A204.1 (cell line): Measurements from ENCODE around the gene NFKBIE.
"Not testable (repeated sequence)": the region's sequence is repeated elsewhere in the genome, so short reads cannot be mapped to it uniquely, and the experiment has no call there.

ENCODE experiments used
- FAIRE-seq: peaks from 2 replicates; lab custom pipeline; 2012; peaks lifted over from hg19 to GRCh38; lab: Jason Lieb, UNC

NFKBIE gene, protein sequence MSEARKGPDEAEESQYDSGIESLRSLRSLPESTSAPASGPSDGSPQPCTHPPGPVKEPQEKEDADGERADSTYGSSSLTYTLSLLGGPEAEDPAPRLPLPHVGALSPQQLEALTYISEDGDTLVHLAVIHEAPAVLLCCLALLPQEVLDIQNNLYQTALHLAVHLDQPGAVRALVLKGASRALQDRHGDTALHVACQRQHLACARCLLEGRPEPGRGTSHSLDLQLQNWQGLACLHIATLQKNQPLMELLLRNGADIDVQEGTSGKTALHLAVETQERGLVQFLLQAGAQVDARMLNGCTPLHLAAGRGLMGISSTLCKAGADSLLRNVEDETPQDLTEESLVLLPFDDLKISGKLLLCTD

DNA sequence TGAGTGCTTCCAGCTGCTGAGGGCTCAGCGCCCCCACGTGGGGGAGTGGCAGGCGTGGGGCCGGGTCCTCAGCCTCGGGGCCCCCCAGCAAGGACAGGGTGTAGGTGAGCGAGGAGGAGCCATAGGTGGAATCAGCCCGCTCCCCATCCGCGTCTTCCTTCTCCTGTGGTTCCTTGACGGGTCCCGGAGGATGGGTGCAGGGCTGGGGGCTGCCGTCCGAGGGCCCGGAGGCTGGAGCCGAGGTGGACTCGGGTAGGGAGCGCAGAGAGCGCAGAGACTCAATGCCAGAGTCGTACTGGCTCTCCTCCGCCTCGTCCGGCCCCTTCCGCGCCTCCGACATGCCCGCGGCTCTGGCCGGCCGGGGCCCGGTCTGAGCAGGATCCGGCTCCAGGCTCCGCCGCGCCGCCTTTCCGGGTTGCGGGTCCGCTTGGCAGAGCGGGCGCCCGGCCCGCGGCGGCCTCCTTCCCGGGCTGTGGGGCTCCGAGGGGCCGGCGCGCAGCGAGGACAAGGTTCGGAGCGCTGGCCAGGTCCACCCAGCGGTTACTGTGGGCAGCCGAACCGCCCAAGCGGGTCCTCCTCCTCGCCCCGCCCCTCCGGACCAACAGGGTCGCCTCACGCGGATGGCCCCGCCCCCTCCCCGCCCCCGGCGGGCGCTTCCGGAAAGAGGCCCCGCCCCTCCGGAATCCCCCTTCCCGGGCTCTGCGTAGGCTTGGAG is at the start of gene NFKBIE:
Gene NFKBIE, minus strand, starts transcription at position 545 of the 715 bp plus-strand sequence. Its CDS starts 205 bp downstream, at position 340.
- no peak for FAIRE-seq

DNA sequence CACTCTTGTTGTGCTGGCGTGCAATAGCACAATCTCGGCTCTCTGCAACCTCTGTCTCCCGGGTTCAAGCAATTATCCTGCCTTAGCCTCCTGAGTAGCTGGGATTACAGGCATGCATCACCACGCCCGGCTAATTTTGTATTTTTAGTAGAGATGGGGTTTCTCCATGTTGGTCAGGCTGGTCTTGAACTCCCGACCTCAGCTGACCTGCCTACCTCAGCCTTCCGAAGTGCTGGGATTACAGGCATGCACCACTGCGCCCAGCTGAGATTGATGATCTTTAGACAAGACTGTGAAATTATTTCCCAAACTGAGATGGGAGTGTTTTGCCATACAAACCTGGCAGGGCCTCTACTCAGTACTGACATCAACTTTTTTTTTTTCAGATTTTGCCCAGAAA is 49.3 kb upstream of the NFKBIE start:
- FAIRE-seq: not testable (repeated sequence)

DNA sequence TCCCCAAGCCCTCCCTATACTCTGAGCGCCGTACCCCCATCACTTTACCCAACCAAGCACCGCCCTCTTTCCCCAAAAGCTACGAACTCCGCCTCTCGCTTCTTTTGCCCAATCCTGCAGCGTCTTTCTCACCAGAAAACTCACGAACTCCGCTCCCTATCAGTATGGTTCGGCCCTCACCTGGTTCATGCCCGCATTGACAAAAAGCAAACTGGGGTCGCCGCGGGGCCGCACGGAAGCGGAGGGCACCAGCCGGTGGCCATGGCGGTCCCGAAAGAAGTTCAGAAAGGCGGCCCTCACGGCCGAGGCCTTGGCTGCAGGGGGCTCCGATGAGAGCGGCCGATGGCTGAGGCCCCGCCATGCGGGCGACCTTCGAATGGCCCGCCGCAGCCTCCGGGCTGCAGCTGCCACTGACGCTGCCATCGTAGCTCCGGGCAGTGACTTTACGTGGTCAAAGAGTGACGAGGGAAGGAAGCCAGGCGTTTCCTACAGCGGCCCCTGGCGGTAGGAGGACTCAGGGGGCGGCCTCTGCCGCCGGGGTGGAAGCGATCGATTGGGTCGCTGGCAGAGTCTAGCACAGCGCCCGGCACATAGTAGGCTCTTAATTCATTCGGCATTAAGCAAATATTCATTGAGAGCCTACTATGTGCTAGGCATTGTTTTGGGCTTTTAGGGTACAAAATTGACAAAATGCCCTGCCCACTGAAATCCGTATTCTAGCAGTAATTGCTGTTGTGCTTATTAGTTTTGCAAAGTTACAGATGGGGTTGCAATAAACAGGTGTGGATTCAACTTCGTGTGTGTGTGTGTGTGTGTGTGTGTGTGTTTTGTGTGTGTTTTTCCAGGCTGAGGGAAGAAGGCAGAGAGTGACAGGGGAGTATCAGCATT is 47.8 kb upstream of the NFKBIE start, which contains the start of gene AARS2:
Gene AARS2, minus strand, starts transcription at position 447 of the 888 bp plus-strand sequence. Its CDS starts 24 bp downstream, at position 423.
- FAIRE-seq: no peak

DNA sequence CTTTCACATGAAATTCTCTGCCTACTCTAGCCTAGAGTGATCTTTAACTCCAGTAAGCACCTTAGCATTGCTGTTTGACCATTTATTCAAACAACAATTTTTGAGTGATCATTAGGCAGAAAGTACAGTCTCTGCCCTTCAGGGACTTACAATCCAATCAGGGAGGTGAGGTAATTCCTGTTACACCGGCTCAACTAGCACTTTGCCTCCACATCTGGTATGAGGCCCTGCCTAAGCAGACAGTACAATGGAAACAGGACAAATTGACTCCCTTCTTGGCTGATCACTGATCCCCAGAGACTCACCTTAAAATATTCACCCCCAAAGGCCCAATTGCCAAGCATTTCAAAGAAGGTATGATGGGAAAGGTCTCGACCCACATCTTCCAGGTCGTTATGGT is 46.4 kb upstream of the NFKBIE start:
- FAIRE-seq: no peak

DNA sequence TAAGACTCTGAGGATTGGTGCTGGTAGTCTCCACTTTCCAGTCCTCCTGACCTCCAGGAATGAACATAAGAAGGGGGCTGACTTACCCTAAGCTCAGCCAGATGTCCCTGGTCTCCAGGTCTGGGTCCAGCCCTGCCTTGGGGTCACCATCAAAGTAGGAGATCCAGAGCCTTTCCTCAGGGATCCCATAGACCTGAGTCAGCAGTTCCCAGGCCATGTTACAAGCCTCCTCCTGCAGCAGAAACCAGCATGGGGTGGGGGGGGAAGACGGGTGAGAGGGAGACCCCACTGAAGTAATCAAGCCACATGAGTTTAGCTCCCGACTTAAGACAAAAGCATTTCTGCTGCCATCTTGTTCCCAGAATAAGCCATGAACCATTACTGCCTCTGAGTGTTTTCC is 46.0 kb upstream of the NFKBIE start:
- FAIRE-seq: no peak

DNA sequence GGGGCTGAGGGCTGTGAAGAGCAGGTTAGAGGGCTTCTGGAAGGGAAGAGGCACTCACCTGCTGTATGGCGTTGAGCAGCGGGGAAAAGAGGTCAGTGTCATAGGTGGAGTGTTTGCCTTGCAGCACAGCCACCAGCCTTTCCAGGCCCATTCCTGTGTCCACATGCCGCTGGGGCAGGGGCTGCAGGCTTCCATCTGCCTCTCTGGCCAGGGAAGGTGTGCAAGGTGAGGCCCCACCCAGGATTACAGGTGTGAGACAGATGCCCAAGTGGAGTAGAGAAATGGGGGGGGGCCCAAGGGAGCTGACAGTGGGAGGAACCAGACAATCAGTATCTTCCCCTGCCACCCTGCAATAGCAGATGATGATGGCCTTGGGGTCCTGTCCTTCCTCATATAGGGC is 44.9 kb upstream of the NFKBIE start:
- no peak for FAIRE-seq

DNA sequence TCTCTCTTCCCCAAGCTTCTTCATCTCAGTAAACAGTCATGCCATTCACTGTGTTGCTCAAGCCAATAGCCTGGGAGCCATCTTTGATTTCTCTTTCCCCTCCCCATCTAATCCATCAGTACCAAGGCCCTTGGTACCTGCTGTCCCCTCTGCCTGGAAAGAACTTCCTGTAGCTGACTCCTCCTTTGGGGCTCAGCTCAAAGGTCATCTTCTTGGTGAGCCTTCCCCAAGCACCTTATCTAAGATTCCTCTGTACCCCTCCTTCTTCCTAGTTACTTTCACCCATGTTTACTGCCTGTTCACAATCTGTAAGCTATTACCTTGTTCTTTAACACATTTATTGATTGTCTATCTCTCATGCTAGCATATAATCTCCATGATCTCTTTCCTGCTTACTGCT is 44.3 kb upstream of the NFKBIE start:
- no peak for FAIRE-seq

DNA sequence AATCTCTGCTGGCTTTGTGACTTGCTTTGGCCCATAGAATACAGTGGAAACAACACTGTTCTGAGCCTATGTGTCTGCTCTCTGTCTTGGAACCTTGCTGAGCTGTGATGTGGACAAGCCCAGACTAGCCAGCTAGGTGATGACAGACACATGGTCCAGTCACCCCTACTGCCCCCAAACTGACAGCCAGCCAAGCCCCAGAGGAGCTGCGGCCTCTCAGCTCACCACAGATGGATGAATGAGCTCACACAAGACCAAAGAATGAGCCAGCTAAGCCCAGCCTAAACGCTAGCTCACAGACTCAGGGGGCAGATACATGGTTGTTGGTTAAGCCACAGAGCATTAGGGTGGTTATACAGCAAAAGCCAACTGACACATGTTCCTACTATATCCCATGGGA is 43.7 kb upstream of the NFKBIE start:
- no peak for FAIRE-seq

DNA sequence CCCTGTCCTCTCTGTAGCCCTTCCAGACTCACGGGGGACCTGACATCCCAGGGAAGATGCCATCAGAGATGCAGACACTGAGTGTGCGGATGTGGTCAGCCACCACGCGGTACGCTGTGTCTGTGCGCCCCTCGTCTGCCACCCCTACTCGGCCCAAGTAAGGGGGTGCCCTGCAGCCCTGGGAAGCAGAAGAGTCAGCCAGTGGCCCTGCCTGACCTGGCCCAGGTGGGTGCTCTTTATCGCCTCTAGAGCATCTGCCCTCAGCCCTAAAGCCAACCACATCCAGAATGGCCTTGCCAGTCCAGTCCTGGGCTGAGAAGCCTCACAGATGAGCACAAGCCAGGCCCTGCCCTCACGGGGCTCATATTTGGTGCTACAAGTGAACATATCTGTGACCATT is 41.9 kb upstream of the NFKBIE start:
- no peak for FAIRE-seq

DNA sequence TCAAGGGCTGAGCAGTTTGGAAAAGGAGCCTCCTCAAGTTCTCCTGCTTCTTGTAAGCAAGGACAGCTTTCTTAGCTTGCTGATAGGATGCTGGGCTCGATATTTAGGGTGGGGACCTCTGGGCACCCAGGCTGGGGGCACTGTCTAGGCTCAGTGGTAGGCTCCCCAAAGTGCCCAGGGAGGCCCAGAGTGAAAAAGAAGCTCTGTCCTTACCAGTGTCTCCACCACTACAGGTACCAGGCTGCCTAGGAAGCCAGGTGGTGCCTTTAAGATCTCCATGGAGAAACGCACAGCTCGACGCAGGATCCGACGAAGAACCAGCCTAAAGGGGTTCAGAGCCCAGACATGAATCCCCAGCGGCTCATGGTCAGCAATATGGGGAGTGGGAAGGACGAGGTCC is 41.4 kb upstream of the NFKBIE start:
- no peak for FAIRE-seq

DNA sequence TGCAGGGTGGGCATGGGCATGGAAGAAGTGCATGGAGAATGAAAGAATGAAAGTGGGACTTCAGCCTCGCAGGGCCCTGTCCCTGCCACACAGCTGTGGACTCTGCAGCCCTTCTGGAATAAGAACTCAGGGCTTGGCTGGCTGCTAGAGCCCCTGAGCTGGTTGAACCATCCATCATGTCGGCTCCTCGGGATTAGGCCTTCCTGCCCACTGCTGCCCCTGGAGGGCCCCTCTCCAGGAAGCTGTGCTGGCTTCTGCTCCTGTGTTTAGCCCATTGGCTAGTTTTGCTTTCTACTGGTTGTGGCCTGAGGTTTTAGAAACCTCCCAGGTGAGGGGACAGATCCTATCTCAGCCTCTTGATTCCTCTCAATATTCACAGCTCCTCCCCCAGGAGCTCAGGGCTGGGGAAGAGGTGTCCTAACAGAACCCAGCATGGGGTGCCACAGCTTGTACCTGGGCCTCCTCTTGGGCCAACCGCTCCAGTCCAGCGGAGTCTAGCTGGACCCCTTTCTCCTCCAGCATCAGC is 39.9 kb upstream of the NFKBIE start:
- FAIRE-seq: no peak

DNA sequence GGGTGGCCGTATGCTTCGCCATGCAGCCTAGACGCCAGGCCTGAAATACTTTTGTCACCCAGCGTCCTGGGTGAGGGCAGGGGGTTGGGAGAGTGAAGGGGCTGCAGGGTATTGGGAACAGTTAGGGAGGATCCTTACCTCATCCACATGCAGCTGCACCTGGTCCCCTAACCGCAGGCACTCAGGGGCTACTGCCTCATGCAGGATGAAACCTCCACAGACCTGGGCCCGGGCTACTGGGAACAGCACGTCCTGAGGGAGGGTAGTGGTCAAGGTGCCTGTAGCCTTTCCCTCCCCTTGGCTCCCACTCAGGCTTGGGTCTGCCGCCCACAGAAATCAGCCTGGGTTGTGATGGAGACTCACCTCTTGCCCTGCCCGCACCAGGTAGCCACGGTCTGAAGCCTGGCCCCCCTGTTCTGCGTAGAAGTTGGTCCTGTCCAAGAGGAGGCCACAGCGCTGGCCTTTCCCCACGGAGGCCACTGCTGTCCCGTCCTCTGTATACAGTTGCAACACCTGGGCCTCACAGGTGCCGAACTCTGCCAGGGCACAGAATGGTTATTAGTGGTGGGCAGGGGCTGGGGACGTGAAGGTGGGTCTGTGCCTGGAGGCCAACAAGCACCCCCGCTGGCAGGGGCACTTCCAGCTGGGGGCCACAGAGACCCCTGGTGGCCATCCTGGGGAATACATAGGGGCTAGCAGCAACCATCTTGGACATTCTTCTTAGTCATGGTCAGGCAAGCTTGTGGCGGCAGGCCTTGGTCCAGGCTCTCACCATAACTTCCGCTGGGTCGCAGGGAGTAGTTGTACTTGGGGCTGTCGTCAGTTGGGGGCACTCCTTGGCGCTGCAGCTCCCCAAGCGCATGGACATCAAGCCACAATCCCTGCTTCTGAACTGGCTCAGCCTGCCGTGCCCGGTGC is 39.2 kb upstream of the NFKBIE start:
- FAIRE-seq: no peak

DNA sequence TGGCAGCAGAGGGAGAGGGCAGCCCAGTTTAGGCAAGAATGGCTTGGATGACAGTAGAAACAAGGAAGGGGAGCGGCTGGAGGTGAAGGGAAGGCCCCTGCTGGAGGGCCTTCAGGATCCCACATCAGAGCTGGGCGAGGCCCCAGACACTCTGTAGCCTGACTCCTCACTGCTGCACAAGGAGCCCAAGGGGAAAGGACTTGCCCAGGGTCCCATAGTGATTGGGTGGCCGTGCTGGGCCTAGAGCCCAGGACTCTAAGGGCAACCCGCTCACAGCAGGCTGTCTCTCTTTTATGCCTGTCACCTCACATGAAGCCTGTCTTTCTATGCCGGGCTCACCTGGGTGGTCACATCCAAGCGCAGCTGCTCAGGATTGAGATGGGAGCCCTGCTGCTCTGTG is 38.5 kb upstream of the NFKBIE start:
- no peak for FAIRE-seq

DNA sequence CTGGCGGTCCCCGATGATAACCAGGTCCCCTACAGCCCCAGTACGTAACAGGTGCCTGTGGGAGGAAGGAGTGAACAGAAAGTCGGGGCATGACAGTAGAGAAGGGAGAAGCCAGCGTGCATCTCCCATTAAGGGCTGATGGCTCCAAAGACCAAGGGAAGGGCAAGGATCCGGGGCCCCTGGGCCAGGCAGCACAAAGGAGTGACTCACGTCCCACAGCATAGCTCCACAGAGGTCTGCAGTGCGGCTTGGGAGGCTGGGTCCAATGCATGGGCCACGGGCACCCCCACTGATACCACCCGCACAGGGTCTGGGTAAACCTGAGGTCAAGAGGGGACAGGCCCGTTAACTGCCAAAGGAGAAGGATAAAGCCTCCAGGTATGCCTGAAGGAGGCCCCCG is 37.5 kb upstream of the NFKBIE start:
- no peak for FAIRE-seq

DNA sequence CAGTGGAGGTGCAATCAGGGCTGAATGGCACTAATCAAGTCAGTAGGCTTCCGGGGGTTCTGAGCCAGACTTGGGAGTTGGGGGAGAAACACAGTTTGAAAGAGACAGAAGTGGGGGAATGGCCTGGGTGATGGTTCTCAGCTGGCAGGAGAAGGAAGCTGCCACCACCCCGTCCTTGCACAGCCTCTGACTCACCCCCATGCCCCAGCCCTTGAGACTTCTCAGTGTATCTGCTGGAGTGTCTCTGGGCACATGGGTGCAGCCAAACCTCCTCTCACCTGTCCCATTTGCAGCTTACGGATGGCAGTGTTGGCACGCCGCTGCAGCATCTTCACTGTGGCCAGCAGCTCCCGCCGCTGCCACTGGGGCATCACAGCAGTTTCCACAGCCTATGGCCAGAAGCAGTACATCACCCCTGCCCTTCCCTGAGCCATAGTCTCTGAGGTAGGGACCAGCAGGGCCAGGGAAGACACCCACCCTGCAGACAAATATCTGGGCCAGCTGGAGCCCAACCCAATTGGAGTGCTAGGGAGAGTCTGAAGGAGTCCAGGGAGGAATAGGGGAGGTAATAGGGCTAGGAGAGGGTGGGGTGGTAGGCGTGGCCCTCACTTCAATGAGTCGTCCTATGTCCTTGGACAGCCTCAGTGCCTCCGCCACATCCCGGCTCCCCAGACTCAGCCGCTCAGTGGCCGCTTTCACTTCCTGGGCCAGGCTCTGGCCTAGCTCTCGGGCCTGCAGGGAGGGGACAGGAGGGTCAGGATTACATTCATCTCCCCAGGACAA is 36.6 kb upstream of the NFKBIE start:
- FAIRE-seq: no peak

DNA sequence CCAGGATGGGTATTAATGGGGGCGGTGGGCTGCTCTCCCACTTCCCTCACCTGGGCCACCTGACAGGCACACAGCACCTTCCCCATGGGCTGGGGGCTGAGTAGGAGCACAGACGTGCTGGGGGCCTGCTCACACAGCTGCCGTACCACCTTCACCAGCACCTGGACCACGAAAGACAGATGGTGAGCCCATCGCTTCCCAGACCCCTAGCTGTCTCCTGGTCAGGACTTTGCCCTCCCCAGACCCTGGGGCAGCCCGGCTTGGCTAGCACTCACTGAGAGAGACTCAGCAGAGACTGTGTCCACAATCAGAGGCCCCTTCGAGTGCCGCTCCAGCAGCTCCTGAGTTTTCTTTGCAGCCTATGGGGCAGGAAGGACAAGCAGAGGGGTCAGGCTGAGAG is 35.8 kb upstream of the NFKBIE start:
- no peak for FAIRE-seq

DNA sequence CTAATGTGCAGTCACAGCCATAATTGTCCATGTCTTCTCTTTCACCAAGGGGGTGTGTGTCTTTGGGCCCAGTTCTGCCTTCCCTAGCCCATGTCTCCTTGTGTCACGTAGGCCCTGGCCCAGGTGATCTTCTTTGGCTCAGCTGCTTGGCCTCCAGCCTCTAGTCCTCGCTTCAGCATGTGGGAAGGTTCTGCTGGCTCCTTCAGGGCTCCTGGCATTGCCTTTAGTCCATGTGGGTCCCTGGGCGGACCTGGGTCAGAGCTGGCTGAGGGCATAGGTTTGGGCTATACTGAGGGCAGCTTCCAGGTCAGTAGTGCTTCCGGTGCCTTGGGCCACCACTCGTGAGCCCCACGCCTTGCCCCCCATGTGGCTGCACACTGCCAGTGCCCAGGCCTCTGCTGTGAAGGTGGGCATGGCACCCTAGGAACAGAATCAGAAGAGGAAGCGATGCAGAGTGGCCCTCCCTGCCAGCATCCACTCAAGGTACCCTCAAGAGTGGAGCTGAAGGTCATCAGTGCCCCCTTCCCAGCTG is 35.0 kb upstream of the NFKBIE start:
- FAIRE-seq: no peak

DNA sequence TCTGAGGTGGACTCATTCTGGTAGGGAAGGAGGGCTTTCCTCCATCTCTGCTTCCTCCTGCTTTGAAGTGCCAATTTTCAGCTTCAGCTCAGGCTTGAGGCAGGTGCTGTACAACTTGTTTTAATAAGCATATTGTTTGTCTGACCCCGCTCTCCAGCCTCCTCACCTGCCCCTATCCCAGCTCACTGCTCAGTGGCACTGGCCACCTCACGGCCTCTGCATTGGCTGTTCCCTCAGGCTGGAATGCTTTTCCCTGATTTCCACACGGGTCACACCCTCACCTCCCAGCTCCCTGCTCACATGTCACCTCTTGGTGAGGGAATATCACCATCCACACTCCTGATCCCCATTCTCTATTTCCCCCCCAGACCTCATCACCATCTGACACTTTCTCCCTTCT is 33.5 kb upstream of the NFKBIE start:
- FAIRE-seq: no peak

DNA sequence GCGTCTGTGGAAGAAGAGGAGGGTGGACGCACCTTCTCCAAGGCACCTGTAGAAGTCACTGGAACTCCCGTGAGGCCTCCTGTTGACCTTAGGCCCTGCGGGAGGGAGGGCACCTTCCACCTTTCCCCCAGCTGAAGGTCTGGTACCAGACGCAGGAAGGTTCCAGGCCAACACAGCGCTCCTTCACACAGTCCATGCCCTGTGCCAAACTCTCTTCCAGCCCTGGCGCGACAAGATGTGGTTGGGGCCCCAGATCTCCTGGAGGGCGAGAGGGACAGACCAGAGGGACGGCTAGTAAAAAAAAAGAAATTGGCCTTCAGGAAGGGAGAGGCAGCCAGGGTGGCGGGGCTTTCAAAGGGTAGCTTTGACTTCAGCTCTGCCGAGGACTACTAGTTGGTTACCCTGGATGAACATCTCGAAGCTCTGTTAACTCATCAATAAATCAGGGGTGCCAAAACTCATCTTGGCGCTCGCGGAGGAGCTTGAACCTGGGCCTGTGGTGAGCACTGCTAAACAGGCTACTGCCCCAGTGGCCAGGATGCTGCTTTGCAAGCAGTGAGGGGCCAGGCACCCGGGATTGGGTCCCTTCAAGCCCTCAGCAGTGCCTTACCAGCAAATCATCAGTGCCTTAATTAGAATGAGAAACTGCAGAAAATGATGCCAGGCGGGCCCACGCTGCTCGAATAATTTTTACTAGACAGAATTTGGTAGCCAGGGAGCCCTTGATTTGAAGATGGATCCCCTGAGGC is 32.9 kb upstream of the NFKBIE start:
- no peak for FAIRE-seq
